ENCODE results near the gene STUM.
"Not testable (repeated sequence)": the region's sequence is repeated elsewhere in the genome, so short reads cannot be mapped to it uniquely, and the experiment has no call there.

The STUM gene

DNA sequence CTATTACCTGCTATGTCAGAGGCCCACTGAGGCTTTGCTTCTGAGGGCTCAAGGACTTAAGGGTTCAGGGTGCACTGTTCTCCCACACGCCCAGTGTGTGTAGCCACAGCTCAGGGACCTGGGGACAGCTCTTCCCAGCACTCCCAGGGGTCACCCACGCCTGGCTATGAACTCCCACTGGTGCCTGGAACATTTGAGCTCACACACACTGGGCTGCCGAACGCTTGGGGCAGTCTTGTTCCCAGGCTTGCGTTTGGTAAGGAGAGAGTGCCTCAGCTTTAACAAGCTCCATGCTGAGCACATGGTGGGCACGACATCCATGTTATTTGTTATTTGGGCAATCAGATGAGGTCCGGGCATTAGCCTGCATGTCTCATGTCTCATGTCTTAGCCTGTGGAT is 37.6 kb downstream of the STUM start:
- no peak for DNase-seq

GRCh38 chr1:226586650-226587422 is 38.3 kb downstream of the STUM start:
- DNase-seq = no peak

DNA sequence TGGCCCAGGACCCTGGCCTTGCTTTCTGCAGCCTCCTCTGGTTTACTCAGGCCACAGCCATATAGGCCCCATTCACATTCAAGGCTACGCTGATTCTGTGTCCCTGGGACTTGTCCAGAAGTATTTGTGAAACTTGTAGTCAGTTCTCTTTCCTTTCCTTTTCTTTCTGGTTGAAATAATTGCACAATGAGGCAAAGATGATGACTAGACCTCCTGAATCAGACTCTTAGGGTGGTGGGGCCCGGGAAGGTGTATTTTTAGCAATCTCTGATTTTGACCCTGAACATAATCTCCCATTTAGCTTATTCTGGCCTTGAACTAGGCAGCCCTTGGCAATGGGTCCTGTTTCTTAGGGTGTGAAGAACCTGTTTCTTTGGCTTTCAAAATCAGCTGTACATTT is 39.9 kb downstream of the STUM start:
- no peak for DNase-seq

DNA sequence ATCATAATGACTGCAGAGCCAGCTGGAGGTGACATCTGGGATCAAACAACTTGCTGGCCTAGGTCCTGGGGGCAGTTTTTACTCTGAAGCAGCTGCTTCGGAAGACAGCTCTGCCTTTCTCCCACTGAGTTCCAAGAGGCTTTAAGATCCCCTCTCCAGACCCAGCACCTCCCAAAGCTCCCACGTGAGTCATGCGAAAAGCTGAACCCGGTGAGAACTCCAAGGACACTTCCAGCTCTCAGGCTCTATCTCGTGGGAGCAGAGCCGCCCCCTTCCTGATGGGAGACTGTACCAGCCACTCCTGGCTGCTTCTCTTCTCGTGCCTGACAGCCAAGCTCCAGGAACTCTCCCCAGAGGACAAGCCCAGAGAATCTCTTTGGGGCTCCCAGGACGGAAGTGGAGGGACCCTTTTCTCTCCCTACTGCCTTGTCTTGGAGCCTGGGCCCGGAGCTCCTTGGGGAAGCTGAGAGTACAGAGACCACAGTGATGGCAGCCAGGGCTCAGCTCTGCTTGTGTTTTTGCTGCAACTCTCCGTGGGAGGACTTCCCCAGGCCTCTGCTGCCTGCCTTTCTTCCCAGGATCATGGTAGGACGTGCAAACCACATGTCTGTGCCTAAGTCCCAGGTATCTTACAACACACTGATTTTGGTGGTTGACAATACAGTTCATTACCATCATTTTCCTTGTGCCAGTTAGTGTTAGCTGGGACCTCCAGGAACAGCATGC is 40.6 kb downstream of the STUM start:
- DNase-seq = no peak

DNA sequence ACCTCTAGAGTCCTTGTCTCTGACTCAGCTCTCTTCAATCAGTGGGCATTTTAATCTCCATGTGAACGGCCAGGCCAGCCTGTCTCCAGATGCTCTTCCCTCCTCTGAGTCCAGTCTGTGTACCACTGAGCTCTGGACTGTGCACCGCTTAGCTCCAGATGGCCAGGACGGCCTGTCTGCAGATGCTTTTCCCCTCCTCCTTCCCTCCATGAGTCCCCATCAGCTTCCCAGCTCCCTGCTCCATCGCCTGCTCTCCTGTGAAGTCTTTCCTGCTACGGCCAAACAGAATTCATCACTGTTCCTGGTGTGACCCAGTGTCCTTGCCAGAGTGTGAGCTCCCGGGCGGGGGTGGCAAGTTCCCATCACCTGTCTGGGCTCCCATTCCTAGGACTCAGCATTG is 42.0 kb downstream of the STUM start:
- DNase-seq = no peak

GRCh38 chr1:226593541-226593940 is 45.0 kb downstream of the STUM start:
- DNase-seq = no peak

DNA sequence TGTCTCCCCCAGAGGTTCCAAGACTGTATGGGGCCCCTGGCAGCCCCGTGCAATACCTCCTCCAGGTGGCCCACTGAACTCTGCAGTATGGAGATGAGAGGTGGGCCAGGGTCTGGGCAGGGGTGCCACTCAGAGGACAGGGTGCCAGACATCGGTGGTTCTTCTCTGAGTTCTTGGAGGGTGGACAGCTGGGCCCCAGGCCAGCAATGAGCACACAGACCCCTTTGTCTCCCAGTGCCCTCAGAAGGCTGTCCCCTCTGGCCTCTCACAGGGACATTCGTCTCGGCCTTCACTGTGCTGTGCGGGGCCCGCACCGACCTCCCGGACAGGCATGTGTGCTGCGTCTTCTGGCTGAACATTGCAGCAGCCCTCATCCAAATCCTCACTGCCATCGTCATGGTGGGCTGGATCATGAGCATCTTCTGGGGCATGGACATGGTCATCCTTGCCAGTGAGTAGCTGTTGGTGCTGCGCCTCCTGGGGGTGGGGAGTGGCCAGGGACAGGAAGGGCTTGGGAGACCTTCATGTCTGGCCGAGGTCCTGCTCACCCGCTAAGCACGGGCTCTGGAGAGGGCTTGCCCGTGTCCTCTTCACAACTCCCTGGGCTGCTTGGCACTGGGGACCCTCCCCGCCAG is 48.1 kb downstream of the STUM start:
- DNase-seq = no peak

DNA sequence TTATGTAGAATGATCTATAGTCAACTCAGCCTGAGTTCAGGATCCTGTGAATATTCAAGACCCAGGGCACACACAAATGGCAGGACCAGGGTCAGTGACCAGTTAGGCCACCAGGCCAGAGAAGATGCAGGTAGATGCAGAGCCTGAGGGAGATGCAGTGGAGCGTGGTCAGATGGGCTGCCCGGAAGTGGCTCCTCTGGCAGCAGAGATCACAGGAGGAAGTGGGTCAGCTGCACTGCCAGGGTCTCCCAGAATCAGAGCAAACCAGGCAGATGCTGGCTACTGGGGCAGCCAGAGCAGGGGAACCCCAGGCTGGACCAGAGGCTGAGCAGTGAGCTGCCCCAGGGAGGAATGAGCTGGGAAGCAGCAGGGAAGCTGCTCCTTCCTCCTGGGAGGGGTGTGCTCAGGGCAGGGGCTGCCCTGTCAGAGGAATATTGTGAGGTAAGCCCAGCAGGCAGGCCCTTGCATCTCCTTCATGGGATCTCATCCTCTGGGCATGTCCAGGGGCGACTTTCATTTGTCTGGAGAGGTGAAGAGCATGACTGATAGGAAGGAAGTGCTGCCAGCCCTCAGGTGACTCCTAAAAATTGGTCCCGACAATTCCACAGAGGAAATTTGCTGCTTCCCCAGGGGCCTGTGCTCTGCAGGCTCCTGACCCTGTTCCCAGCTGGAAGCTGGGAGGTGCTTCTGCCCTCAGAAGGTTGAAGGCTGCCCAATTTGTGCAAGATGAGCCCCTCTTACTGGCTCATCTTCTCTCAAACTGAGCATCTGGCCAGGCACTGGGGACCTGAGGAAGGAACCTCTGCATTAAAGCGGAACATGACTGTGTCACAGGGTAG is 49.3 kb downstream of the STUM start:
- no peak for DNase-seq

DNA sequence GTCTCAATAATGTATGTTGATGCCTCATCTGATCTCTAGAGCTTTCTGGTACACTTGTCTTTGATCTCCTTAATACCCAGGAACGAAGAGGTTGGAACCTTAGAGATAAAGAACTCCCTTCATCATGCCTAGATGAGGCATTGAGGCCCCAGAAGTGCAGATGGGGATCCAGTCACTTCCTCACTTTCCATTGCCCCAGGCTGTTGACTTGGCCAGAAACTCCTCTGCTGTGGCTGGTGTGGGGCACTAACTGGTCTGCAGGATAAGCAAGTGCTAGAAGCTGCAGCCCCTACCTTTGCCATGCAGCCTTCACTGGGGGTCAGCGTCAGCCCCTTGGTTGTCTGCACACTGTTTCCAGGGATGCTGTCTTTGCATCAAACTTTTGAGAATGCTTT is 49.9 kb downstream of the STUM start:
- DNase-seq = no peak

GRCh38 chr1:226598955-226599354 is 50.4 kb downstream of the STUM start:
- not testable (repeated sequence) for DNase-seq

DNA sequence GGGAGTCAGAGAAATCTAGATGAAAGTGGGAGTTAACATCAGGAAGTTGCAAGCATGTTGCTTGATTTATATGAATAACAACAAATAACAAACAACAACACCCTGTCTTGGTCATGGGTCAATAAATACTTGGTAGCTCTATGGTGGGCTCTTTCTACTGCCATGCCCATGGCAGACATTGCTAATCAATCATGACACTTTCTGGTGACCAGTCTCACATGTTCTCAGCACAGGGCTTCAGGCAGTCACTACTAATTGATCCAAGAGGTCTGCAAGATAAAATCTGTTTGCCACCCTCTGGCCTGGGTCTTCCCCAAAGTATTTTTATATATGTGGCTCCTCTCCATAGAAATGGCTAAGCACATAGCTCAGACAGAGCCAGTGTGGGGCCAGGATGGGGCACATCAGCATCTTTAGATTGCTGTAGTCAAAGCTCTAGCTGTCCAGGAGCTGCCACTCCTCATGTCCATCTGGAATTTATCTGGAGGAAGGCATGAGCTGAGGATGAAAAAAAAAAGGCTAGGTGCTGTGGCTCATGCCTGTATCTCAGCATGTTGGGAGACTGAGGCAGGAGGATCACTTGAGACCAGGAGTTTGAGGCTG is 51.2 kb downstream of the STUM start:
- DNase-seq = no peak

DNA sequence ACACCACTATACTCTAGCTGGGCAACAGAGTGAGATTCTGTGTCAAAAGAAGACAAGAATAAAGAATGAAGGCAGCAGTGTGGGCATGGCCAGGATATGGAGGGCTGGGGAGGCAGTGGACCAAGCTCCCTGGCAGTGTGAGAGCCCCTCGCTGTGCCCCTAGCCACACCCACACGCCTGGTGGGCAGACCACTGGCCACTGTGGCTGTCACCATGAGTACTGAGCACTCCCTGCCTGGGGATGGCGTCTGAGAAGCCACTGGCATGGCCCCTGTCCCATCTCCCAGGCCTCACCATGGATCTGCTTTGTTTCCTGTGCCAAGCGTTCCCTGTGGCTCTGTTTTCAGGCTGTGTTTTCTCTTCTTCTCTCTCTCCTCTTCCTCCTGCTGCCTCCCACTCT is 51.7 kb downstream of the STUM start:
- DNase-seq = no peak

DNA sequence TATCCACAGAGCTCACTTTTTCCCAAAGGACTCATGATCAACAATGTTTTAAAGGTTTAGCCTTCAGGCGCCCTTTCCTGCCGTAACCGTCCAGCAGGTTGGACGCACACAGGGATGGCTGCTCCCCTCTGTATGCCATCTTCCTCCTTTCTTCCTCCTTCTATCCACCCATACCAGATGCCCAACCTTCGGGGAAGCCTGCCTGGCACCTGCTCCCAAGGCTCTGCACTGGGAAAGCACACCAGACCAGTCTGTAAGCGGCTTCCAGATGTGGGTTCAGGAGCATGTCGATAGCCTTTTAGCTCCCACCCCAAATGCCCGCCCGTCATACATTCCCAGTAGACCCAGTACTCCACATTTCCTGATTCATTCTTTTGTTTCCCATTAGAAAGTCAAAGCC is 52.9 kb downstream of the STUM start:
- DNase-seq = no peak

GRCh38 chr1:226602186-226603021 is 53.8 kb downstream of the STUM start:
- DNase-seq = no peak

DNA sequence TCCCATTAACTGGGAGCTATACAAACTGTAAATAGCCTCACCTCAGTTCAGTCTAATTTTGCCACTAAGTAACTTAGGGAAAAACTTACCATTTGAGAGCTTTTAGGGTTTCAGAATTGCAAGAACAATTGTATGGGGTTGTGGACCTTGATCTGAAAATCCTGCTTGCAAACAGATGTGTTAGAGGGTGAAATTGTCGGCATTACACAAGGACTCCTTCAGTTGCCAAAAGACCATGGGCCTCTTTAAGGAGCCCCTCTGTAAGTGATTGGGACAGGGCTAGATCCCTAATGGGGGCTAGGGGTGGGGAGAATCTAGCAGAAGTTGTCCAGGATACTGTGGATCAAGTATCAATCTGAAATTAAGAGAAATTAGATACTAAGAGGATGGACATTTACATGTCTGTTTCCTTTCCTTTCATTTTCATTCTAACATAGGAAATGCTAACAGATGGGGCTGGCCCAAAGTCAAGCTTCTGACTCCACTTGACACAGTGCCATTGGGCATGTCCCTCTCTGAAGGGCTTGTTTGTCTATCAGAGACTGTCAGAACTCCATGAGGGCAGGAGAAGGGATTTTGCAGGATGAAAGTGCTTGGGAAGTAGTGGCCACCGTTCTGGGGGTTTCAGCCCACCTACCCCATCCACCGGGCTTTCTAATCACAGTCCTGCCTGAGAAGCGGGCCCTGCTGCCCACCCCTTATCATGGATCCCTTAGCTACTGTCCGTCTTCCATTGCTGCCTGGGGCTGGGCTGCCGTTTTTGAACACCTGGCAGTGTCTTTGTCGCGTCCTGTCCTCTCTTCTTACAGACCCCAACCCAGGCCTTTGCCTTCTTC is 54.7 kb downstream of the STUM start:
- DNase-seq = no peak

GRCh38 chr1:226603858-226604559 is 55.4 kb downstream of the STUM start:
- DNase-seq = no peak

- no peak for DNase-seq
Measured at GRCh38 chr1:226604560-226605317, 56.2 kb downstream of the STUM start.

- DNase-seq = no peak
Measured at GRCh38 chr1:226605318-226605950, 56.9 kb downstream of the STUM start.

Measured in CD4-positive, alpha-beta T cell treated with Interleukin-21 for 1 hour (primary cell).